ENCODE results near the gene SLC24A4. TPM values are rescaled to one million over a fixed set of nuclear protein-coding genes. Genes with fewer than 3 reads are reported as not detected.

Gene SLC24A4
- total RNA-seq, 2 experiments from 2014 or later: not detected

GRCh38 chr14:92425101-92425500 is 102.1 kb downstream of the SLC24A4 start:
- H3K4me1 Mint-ChIP-seq (ENCODE audit: low read depth): peaks cover 9% of the 10 kb centered on the region
- intact Hi-C loops (cut with micrococcal nuclease): no loop called here
- TF ChIP-seq CTCF (IDR thresholded peaks at IDR 0.05): no peak
- no peaks in the 10 kb centered on the region for H3K36me3 Mint-ChIP-seq (ENCODE audit: low read depth)
- no peak overlapping the region for H3K4me3 Mint-ChIP-seq
- POLR2A ChIA-PET: no interaction called here
- DNase-seq (no peak), ATAC-seq (no peak)
- CTCF ChIA-PET: no interaction called here
- H3K9me3 Mint-ChIP-seq: no peaks in the 10 kb centered on the region
- no peak overlapping the region for H3K27ac Mint-ChIP-seq
- no peaks in the 10 kb centered on the region for H3K27me3 Mint-ChIP-seq

- Mint-ChIP-seq H3K4me1 (ENCODE audit: low read depth) (peaks cover 9% of the 10 kb centered on the region), H3K4me3 (no peak overlapping the region), H3K9me3 (no peaks in the 10 kb centered on the region), H3K27ac (no peak overlapping the region), H3K27me3 (no peaks in the 10 kb centered on the region), H3K36me3 (ENCODE audit: low read depth) (no peaks in the 10 kb centered on the region)
- no peak for TF ChIP-seq CTCF (IDR thresholded peaks at IDR 0.05)
- intact Hi-C loops (cut with micrococcal nuclease): no loop called here
- ATAC-seq (no peak), DNase-seq (no peak)
- POLR2A ChIA-PET: no interaction called here
- CTCF ChIA-PET: no interaction called here
Measured at GRCh38 chr14:92426237-92426636, 103.3 kb downstream of the SLC24A4 start.

- no peaks in the 10 kb centered on the region for H3K27me3 Mint-ChIP-seq
- DNase-seq (no peak), ATAC-seq (no peak)
- H3K4me1 Mint-ChIP-seq (ENCODE audit: low read depth): peaks cover 9% of the 10 kb centered on the region
- intact Hi-C loops (cut with micrococcal nuclease): no loop called here
- H3K9me3 Mint-ChIP-seq: no peaks in the 10 kb centered on the region
- CTCF ChIA-PET: no interaction called here
- POLR2A ChIA-PET: no interaction called here
- H3K36me3 Mint-ChIP-seq (ENCODE audit: low read depth): no peaks in the 10 kb centered on the region
- TF ChIP-seq CTCF (IDR thresholded peaks at IDR 0.05): no peak
- H3K4me3 Mint-ChIP-seq: no peak overlapping the region
- no peak overlapping the region for H3K27ac Mint-ChIP-seq
Measured at GRCh38 chr14:92427096-92427495, 104.1 kb downstream of the SLC24A4 start.

DNA sequence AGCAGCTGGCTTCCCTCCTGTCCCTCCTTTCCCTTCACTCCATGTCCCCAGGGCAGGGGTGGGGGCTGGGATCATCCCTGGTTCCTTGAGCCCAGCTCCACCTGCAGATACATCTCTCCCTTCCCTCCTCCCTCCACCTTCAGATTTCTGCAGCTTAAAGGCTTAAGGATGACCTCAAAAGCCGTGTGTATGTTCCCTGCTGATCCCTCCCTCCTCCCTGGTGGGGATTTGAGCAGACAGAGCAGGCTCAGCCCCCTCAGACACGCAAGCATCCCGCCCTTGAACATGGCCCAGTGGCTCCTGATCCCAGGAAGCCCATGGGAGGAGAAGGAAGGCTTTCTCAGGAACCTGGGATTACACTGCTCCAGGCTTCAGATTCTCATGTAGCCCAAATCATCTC is 107.7 kb downstream of the SLC24A4 start:
- no peaks in the 10 kb centered on the region for H3K36me3 Mint-ChIP-seq (ENCODE audit: low read depth)
- H3K9me3 Mint-ChIP-seq: no peaks in the 10 kb centered on the region
- ATAC-seq (no peak), DNase-seq (no peak)
- TF ChIP-seq CTCF (IDR thresholded peaks at IDR 0.05): no peak
- peaks cover 9% of the 10 kb centered on the region for H3K4me1 Mint-ChIP-seq (ENCODE audit: low read depth)
- POLR2A ChIA-PET: interaction anchor here (1.4 kb wide), 1 partner anchor 14 kb away, joined by 5 read pairs; no protein-coding TSS in a partner anchor
- no peaks in the 10 kb centered on the region for H3K27me3 Mint-ChIP-seq
- H3K4me3 Mint-ChIP-seq: no peak overlapping the region
- CTCF ChIA-PET: no interaction called here
- intact Hi-C loops (cut with micrococcal nuclease): no loop called here
- no peak overlapping the region for H3K27ac Mint-ChIP-seq

DNA sequence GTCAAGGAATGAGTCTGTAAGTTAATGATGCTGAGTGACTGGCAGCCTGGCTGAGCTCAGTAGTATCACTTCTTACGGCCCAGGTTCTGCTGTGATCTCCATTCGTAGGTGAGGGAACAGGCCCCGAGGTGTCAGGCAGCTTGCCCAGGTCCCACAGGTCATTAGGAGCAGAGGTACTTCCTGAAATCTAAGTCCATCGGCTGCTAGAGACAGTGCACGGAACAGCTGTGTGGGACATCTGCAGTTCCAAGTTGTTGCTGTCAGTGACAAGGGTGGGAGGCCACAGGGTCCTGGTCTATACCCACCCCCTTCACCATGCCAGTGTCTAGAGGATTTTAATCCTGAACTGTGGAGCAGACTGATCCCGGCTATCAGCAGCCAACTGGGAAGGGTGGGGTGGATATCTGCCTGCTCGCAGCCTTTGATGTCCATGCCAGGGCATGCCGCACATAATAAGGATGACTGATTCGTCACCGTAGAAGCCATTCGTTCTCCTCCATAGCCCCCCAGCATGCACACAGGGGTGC is 108.3 kb downstream of the SLC24A4 start:
- no peak for ATAC-seq

More for the DNA sequence above, 108.3 kb downstream of the SLC24A4 start:
- no peak for DNase-seq
- CTCF ChIA-PET: no interaction called here
- intact Hi-C loops (cut with micrococcal nuclease): no loop called here
- no peak overlapping the region for H3K4me3 Mint-ChIP-seq
- no peaks in the 10 kb centered on the region for H3K36me3 Mint-ChIP-seq (ENCODE audit: low read depth)
- H3K27me3 Mint-ChIP-seq: no peaks in the 10 kb centered on the region
- POLR2A ChIA-PET: interaction anchor here (1.4 kb wide), 1 partner anchor 14 kb away, joined by 5 read pairs; no protein-coding TSS in a partner anchor
- no peaks in the 10 kb centered on the region for H3K9me3 Mint-ChIP-seq
- H3K27ac Mint-ChIP-seq: no peak overlapping the region
- H3K4me1 Mint-ChIP-seq (ENCODE audit: low read depth): peaks cover 3% of the 10 kb centered on the region
- no peak for TF ChIP-seq CTCF (IDR thresholded peaks at IDR 0.05)
